ENCODE data around the gene ST3GAL2.
"Not testable (repeated sequence)": the region's sequence is repeated elsewhere in the genome, so short reads cannot be mapped to it uniquely, and the experiment has no call there.

The ST3GAL2 gene

DNA sequence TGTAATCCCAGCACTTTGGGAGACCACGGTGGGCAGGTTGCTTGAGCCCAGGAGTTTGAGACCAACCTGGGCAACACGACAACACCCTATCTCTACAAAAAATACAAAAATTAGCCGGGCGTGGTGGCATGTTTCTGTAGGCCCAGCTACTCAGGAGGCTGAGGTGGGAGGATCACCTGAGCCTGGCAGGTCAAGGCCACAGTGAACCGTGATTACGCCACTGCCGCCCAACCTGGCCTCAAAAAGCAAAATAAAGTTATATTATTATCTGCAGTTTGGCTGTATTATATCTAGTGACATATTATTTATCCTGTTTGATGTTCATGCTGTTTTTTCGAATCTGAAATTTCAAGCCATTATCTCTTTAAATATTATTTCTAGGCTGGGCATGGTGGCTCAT, 26.5 kb downstream of the ST3GAL2 start:
- no peak for DNase-seq (ENCODE audit: low read depth in 2 of 2)
- TF ChIP-seq, protein P1, sequence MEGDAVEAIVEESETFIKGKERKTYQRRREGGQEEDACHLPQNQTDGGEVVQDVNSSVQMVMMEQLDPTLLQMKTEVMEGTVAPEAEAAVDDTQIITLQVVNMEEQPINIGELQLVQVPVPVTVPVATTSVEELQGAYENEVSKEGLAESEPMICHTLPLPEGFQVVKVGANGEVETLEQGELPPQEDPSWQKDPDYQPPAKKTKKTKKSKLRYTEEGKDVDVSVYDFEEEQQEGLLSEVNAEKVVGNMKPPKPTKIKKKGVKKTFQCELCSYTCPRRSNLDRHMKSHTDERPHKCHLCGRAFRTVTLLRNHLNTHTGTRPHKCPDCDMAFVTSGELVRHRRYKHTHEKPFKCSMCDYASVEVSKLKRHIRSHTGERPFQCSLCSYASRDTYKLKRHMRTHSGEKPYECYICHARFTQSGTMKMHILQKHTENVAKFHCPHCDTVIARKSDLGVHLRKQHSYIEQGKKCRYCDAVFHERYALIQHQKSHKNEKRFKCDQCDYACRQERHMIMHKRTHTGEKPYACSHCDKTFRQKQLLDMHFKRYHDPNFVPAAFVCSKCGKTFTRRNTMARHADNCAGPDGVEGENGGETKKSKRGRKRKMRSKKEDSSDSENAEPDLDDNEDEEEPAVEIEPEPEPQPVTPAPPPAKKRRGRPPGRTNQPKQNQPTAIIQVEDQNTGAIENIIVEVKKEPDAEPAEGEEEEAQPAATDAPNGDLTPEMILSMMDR (IDR thresholded peaks at IDR 0.05; ENCODE audit: low read depth, low read length) = no peak
- H3K4me3 ChIP-seq (replicated peaks in 1 of 2; ENCODE audit: low read depth in 2 of 2, low read length in 2 of 2) = no peak overlapping the region

DNA sequence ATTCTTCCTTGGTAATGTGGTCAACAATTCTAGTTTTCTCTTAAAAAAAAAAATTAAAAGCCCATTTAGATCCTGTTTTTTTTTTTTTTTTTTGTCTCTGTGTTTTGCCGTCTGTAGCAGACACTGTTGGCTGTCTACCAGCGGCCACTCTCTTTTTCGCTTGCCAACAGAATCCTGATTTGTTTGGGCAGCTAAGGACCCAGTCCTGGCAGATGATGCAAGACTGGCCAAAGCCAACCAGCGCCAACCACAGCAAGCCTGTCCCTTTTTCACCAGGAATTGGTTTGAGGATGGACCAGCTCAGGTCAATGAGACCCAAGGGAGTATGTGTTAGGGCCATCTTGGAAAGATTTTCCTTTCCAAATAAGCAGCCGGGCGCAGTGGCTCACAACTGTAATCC, 28.2 kb downstream of the ST3GAL2 start:
- TF ChIP-seq, protein P1 (IDR thresholded peaks at IDR 0.05; ENCODE audit: low read depth, low read length) = no peak
- no peak for DNase-seq (ENCODE audit: low read depth in 2 of 2)
- H3K4me3 ChIP-seq (replicated peaks in 1 of 2; ENCODE audit: low read depth in 2 of 2, low read length in 2 of 2) = no peak overlapping the region

DNA sequence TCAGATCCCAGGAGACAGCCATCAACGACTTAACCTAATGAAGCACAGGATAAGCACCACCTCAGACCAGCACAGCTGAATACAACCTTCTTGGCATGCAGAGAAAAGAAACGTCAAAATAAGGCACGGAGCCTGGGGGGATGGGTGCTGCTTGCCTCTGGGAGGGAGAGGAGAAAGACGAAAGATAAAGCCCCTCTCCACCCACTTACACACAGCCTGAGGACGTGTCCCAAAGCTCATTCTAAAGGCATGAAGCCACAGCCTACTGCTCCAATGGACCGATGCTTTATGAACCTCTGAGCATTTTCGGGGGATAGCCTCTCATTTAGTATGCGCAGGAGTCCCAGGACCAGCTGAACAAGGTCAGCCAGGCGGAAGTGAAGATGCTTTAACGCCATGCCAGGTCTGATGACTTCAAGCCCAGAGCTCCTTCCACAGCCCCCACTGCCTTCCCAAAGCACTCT, 31.1 kb downstream of the ST3GAL2 start:
- TF ChIP-seq, protein P1 (IDR thresholded peaks at IDR 0.05; ENCODE audit: low read depth, low read length) = no peak
- DNase-seq (ENCODE audit: low read depth in 2 of 2) = no peak
- H3K4me3 ChIP-seq (replicated peaks in 1 of 2; ENCODE audit: low read depth in 2 of 2, low read length in 2 of 2) = no peak overlapping the region

DNA sequence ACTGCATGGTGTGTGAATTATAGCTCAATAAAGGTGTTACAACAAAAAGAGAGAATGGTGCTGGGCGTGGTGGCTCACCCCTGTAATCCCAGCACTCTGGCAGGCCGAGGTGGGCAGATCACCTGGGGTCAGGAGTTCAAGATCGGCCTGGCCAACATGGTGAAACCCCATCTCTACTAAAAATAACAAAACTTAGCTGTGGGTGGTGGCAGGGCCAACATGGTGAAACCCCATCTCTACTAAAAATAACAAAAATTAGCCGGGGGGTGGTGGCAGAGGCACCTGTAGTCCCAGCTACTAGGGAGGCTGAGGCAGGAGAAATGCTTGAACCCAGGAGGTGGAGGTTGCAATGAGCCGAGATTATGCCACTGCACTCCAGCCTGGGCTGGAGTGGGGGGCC, 32.8 kb downstream of the ST3GAL2 start:
- not testable (repeated sequence) for DNase-seq (ENCODE audit: low read depth in 2 of 2); H3K4me3 ChIP-seq (replicated peaks in 1 of 2; ENCODE audit: low read depth in 2 of 2, low read length in 2 of 2)

DNA sequence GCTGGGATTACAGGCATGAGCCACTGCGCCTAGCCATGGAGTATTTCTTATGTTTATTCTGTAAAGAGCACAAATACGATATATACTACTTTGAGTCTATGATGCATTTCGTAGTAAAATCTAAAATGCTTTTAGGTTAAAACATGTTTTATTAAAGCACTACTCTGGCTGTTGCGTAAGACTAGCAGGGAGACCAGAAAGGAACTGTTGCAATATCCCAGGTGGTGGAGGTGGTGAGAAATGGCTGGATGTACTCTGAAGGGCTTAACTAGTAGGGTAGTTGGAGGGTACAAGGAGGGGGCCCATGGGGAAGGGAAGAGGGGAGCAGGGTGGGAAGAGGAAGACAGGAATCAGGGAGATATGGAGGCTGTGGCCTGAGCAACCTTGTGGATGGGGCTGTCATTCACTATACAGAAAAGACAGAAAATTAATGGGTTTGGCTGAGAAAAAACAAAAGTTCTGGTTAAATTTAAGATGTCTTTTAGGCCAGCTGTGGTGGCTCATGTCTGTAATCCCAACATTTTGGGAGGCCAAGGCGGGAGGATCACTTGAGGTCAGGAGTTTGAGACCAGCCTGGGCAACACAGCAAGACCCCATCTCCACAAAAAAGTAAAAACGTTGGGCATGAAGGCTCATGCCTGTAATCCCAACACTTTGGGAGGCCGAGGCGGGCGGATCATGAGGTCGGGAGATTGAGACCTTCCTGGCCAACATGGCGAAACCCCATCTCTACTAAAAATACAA, 35.8 kb downstream of the ST3GAL2 start:
- DNase-seq (ENCODE audit: low read depth in 2 of 2) = peak; percentile 50 to 69
- no peak overlapping the region for H3K4me3 ChIP-seq (replicated peaks in 1 of 2; ENCODE audit: low read depth in 2 of 2, low read length in 2 of 2)
- TF ChIP-seq, protein P1 (IDR thresholded peaks at IDR 0.05; ENCODE audit: low read depth, low read length) = no peak

DNA sequence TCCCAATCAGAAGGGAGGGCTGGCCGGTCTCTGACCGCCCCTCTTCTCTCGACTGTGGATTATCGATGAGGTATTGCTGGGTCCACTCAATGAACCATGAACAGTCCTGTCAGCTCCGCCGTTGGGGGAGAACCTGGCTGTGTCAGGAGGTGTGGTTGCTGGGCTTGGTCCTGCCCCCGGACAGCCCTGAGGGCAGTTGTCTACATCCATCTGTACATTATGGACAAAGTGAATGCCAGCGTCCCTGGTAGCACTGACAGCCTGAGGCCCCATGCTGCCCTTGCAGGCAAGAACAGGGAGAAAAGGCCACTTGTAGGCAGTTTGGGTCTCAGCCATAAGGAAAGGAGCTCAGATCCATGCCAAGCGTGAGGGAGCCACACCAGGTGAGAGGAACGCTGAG, 38.9 kb downstream of the ST3GAL2 start:
- no peak for DNase-seq (ENCODE audit: low read depth in 2 of 2)
- no peak overlapping the region for H3K4me3 ChIP-seq (replicated peaks in 1 of 2; ENCODE audit: low read depth in 2 of 2, low read length in 2 of 2)
- TF ChIP-seq, protein P1 (IDR thresholded peaks at IDR 0.05; ENCODE audit: low read depth, low read length) = no peak

DNA sequence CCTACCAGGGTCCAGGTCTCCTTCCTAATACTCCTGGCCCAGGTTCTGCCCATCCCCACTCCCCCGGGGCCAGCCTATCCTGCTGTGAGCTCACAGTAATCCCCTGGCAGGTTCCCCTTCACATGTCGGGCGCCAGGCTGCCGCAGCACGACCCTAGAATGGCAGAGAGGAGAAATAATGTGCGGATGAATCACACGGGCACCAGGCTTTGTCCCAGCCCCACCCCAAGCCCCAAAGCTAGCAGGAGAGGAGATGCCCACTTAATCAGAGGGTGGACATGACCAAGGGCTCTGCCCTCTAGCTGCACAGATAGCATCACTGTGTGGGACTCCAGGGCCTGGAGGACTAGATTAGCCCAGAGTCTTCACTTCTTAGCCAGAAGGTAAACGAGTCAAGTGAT, 39.5 kb downstream of the ST3GAL2 start:
- H3K4me3 ChIP-seq (replicated peaks in 1 of 2; ENCODE audit: low read depth in 2 of 2, low read length in 2 of 2) = no peak overlapping the region
- DNase-seq (ENCODE audit: low read depth in 2 of 2) = no peak
- TF ChIP-seq, protein P1 (IDR thresholded peaks at IDR 0.05; ENCODE audit: low read depth, low read length) = no peak

Data from cardiac fibroblast (primary cell).